Caco-2 (cell line): ENCODE results near the gene NSUN4. TPM values are rescaled to one million over a fixed set of nuclear protein-coding genes. Genes with fewer than 3 reads are reported as not detected.

Experiments
- BruUV-seq: library from RNA; stranded (reverse); fragments of 400-500 nt; replicated peaks from 2 replicates; lab custom pipeline; 2021; lab: Mats Ljungman, UMichigan
- CTCF ChIA-PET: fragments of 300-600 bp; sonication (Branson Sonifier 250); formaldehyde crosslinking; loops from one replicate; lab custom pipeline; 2022; ENCODE audit warnings: antibody characterized with exemption; lab: Charles Lee
- POLR2A ChIA-PET: fragments of 300-600 bp; sonication (Branson Sonifier 250); formaldehyde crosslinking; loops from one replicate; lab custom pipeline; 2022; ENCODE audit warnings: antibody characterized with exemption; lab: Charles Lee
- DNase-seq, 2 experiments: peaks; one replicate each; pipeline versions ENCODE4 v3.0.0 to v3.0.0-alpha.2; 2020 to 2022
- H3K27me3 ChIP-seq: replicated peaks from 2 replicates; pipeline ENCODE4 v1.6.0; 2011; ENCODE audit warnings: low read length; ENCODE audit not compliant: control insufficient read depth, insufficient read depth
- H3K36me3 ChIP-seq: 2 replicates; pipeline ENCODE4 v1.5.1; 2011; ENCODE audit warnings: low read length; ENCODE audit not compliant: control insufficient read depth, insufficient read depth
- H3K4me1 ChIP-seq: fragments of 250-450 bp; sonication (Bioruptor Pico); 2 replicates; pipeline ENCODE4 v1.5.1; 2020; ENCODE audit warnings: mild to moderate bottlenecking
- H3K4me3 ChIP-seq: 2 replicates; pipeline ENCODE4 v1.5.1; 2011; ENCODE audit warnings: low read depth, mild to moderate bottlenecking, control low read depth, low read length
- H3K9me3 ChIP-seq: fragments of 250-450 bp; sonication (Bioruptor Pico); 2 replicates; pipeline ENCODE4 v1.5.1; 2020; ENCODE audit warnings: mild to moderate bottlenecking, moderate library complexity
- H3K27ac Mint-ChIP-seq: one replicate; pipeline ENCODE4 v1.8.0; 2022; ENCODE audit warnings: mixed read lengths; ENCODE audit not compliant: unreplicated experiment
- H3K27me3 Mint-ChIP-seq: one replicate; pipeline ENCODE4 v1.8.0; 2022; ENCODE audit warnings: mixed read lengths; ENCODE audit not compliant: insufficient read depth, unreplicated experiment
- H3K36me3 Mint-ChIP-seq: one replicate; pipeline ENCODE4 v1.8.0; 2022; ENCODE audit warnings: mild to moderate bottlenecking, mixed read lengths; ENCODE audit not compliant: insufficient read depth, unreplicated experiment
- H3K4me1 Mint-ChIP-seq: one replicate; pipeline ENCODE4 v1.8.0; 2022; ENCODE audit warnings: low read depth, mixed read lengths; ENCODE audit not compliant: unreplicated experiment
- H3K4me3 Mint-ChIP-seq: one replicate; pipeline ENCODE4 v1.8.0; 2022; ENCODE audit warnings: mild to moderate bottlenecking, moderate library complexity, mixed read lengths; ENCODE audit not compliant: unreplicated experiment
- H3K9me3 Mint-ChIP-seq: one replicate; pipeline ENCODE4 v1.8.0; 2022; ENCODE audit warnings: mixed read lengths; ENCODE audit not compliant: unreplicated experiment
- CTCF ChIP-seq, 2 experiments: fragments of 200-600 bp in 1 of 2; IDR thresholded peaks; 1 replicate in 1 of 2; 2 replicates in 1 of 2; pipeline versions ENCODE4 v1.5.1 to v1.8.0; 2011 to 2022; ENCODE audit warnings: antibody characterized with exemption in 1 of 2, control low read depth in 1 of 2, inconsistent platforms in 1 of 2, low read depth in 1 of 2, low read length in 1 of 2, mild to moderate bottlenecking in 1 of 2, moderate library complexity in 1 of 2; ENCODE audit not compliant: insufficient read depth in 1 of 2, severe bottlenecking in 1 of 2, unreplicated experiment in 1 of 2
- intact Hi-C: fragments of 100-400 bp; cut with micrococcal nuclease; formaldehyde crosslinking; loops from one replicate; pipeline ENCODE4 v1.10.0; 2022; ENCODE audit not compliant: unreplicated experiment
- total RNA-seq: library from RNA; stranded (reverse); gene quantifications from 2 replicates; pipeline ENCODE4 v1.2.3, GENCODE V29; 2022

The NSUN4 gene
- total RNA-seq, 1 experiment from 2014 or later, result 21.8 TPM

- no peak for DNase-seq
- H3K9me3 ChIP-seq, result no peaks in the 10 kb centered on the region
- no peak overlapping the region for H3K4me3 ChIP-seq
- Mint-ChIP-seq H3K27ac (no peak overlapping the region), H3K4me3 (no peak overlapping the region), H3K27me3 (no peaks in the 10 kb centered on the region), H3K36me3 (peaks cover 81% of the 10 kb centered on the region), H3K4me1 (no peaks in the 10 kb centered on the region), H3K9me3 (no peaks in the 10 kb centered on the region)
- no peaks in the 10 kb centered on the region for H3K27me3 ChIP-seq
- H3K4me1 ChIP-seq, result no peaks in the 10 kb centered on the region
- CTCF ChIA-PET, result no interaction called here
- POLR2A ChIA-PET, result no interaction called here
- no TSS peak for BruUV-seq
- intact Hi-C loops, result no loop called here
- H3K36me3 ChIP-seq, result 0 out of 2 replicates have a peak, but pooled peaks cover 1% of the 10 kb centered on the region
- no peak for TF ChIP-seq CTCF (IDR thresholded peaks at IDR 0.05; ENCODE audit: insufficient read depth in 1 of 2, low read depth in 1 of 2, low read length in 1 of 2, severe bottlenecking in 1 of 2, unreplicated experiment in 1 of 2)
Measured at GRCh38 chr1:46309401-46310159, 31.0 kb upstream of the NSUN4 start.

GRCh38 chr1:46310321-46310720, 30.3 kb upstream of the NSUN4 start:
- H3K4me3 Mint-ChIP-seq, result no peak overlapping the region
- H3K27ac Mint-ChIP-seq, result no peak overlapping the region
- Histone ChIP-seq H3K4me1 (no peaks in the 10 kb centered on the region), H3K9me3 (no peaks in the 10 kb centered on the region), H3K27me3 (no peaks in the 10 kb centered on the region), H3K36me3 (peaks cover 1% of the 10 kb centered on the region; the same call in 1 of the 2 replicates), H3K4me3 (no peak overlapping the region)
- H3K4me1 Mint-ChIP-seq, result no peaks in the 10 kb centered on the region
- CTCF ChIA-PET, result no interaction called here
- peaks cover 89% of the 10 kb centered on the region for H3K36me3 Mint-ChIP-seq
- no peaks in the 10 kb centered on the region for H3K27me3 Mint-ChIP-seq
- no TSS peak for BruUV-seq
- TF ChIP-seq CTCF (IDR thresholded peaks at IDR 0.05; ENCODE audit: insufficient read depth in 1 of 2, low read depth in 1 of 2, low read length in 1 of 2, severe bottlenecking in 1 of 2, unreplicated experiment in 1 of 2), result no peak
- no peak for DNase-seq
- intact Hi-C loops, result no loop called here
- no peaks in the 10 kb centered on the region for H3K9me3 Mint-ChIP-seq
- POLR2A ChIA-PET, result no interaction called here

GRCh38 chr1:46315669-46316403, 24.8 kb upstream of the NSUN4 start:
- no peak for TF ChIP-seq CTCF (IDR thresholded peaks at IDR 0.05; ENCODE audit: insufficient read depth in 1 of 2, low read depth in 1 of 2, low read length in 1 of 2, severe bottlenecking in 1 of 2, unreplicated experiment in 1 of 2)
- H3K36me3 ChIP-seq, result no peaks in the 10 kb centered on the region; the same call in 1 of the 2 replicates
- no peak overlapping the region for H3K4me3 Mint-ChIP-seq
- no peak overlapping the region for H3K4me3 ChIP-seq
- ChIA-PET POLR2A (no interaction called here), CTCF (no interaction called here)
- no TSS peak for BruUV-seq
- H3K4me1 Mint-ChIP-seq, result peaks cover 2% of the 10 kb centered on the region
- no peaks in the 10 kb centered on the region for H3K27me3 Mint-ChIP-seq
- H3K4me1 ChIP-seq, result peaks cover 5% of the 10 kb centered on the region
- no peak for DNase-seq
- H3K36me3 Mint-ChIP-seq, result peaks cover 54% of the 10 kb centered on the region
- H3K27ac Mint-ChIP-seq, result no peak overlapping the region
- intact Hi-C loops, result no loop called here
- H3K27me3 ChIP-seq, result no peaks in the 10 kb centered on the region
- H3K9me3 ChIP-seq, result no peaks in the 10 kb centered on the region
- no peaks in the 10 kb centered on the region for H3K9me3 Mint-ChIP-seq
